Activated CD4-positive, CD25-positive, alpha-beta regulatory T cell (primary cell): Measurements from ENCODE around the gene PKD2.

ENCODE experiments used
- DNase-seq, 4 experiments: peaks; one replicate each; lab custom pipeline; 2025; lab: John Stamatoyannopoulos, UW

The PKD2 gene

GRCh38 chr4:88027611-88028608 lies 20.5 kb downstream of the PKD2 start:
- DNase-seq, result no peak

GRCh38 chr4:88028946-88029345 lies 21.5 kb downstream of the PKD2 start:
- DNase-seq, result no peak

GRCh38 chr4:88029556-88029955 lies 22.1 kb downstream of the PKD2 start:
- DNase-seq, result no peak

- no peak for DNase-seq
These were observed 23.3 kb downstream of the PKD2 start for GRCh38 chr4:88030565-88031310.

GRCh38 chr4:88033309-88033708 lies 25.9 kb downstream of the PKD2 start:
- DNase-seq, result no peak

- DNase-seq, result no peak
These were observed 27.9 kb downstream of the PKD2 start for GRCh38 chr4:88035292-88035691.

- no peak for DNase-seq
These were observed 30.0 kb downstream of the PKD2 start for GRCh38 chr4:88037447-88037846.

GRCh38 chr4:88037936-88038335 lies 30.5 kb downstream of the PKD2 start:
- no peak for DNase-seq

- DNase-seq, result no peak
These were observed 33.3 kb downstream of the PKD2 start for GRCh38 chr4:88040707-88041106.

GRCh38 chr4:88041626-88042025 lies 34.2 kb downstream of the PKD2 start:
- DNase-seq, result no peak

- no peak for DNase-seq
These were observed 35.6 kb downstream of the PKD2 start for GRCh38 chr4:88043001-88043400.

- DNase-seq, result no peak
These were observed 36.3 kb downstream of the PKD2 start for GRCh38 chr4:88043586-88044340.

GRCh38 chr4:88045021-88045420 lies 37.6 kb downstream of the PKD2 start:
- no peak for DNase-seq

GRCh38 chr4:88054229-88054628 lies 46.8 kb downstream of the PKD2 start:
- DNase-seq, result no peak

- DNase-seq, result no peak
These were observed 47.5 kb downstream of the PKD2 start for GRCh38 chr4:88054901-88055300.

GRCh38 chr4:88058295-88058694 lies 50.9 kb downstream of the PKD2 start:
- DNase-seq, result no peak

GRCh38 chr4:88059766-88060165 lies 52.3 kb downstream of the PKD2 start:
- DNase-seq, result no peak

- DNase-seq, result no peak
These were observed 53.0 kb downstream of the PKD2 start for GRCh38 chr4:88060431-88060830.

GRCh38 chr4:88062311-88062710 lies 54.9 kb downstream of the PKD2 start:
- DNase-seq, result no peak

- DNase-seq, result no peak
These were observed 55.4 kb downstream of the PKD2 start for GRCh38 chr4:88062843-88063242.

GRCh38 chr4:88063634-88064296 lies 56.3 kb downstream of the PKD2 start:
- DNase-seq, result no peak

GRCh38 chr4:88064410-88064809 lies 57.0 kb downstream of the PKD2 start:
- no peak for DNase-seq
